WI38 (cell line): ENCODE data around the gene MRPS2.

Experiments
- H3K4me3 ChIP-seq: 2 replicates; pipeline ENCODE4 v1.5.1; 2011; ENCODE audit warnings: low read depth, mild to moderate bottlenecking, control low read depth, low read length
- CTCF ChIP-seq: IDR thresholded peaks from 2 replicates; pipeline ENCODE4 v1.5.1; 2012; ENCODE audit warnings: low read depth, mild to moderate bottlenecking, control low read depth, low read length

Gene MRPS2

DNA sequence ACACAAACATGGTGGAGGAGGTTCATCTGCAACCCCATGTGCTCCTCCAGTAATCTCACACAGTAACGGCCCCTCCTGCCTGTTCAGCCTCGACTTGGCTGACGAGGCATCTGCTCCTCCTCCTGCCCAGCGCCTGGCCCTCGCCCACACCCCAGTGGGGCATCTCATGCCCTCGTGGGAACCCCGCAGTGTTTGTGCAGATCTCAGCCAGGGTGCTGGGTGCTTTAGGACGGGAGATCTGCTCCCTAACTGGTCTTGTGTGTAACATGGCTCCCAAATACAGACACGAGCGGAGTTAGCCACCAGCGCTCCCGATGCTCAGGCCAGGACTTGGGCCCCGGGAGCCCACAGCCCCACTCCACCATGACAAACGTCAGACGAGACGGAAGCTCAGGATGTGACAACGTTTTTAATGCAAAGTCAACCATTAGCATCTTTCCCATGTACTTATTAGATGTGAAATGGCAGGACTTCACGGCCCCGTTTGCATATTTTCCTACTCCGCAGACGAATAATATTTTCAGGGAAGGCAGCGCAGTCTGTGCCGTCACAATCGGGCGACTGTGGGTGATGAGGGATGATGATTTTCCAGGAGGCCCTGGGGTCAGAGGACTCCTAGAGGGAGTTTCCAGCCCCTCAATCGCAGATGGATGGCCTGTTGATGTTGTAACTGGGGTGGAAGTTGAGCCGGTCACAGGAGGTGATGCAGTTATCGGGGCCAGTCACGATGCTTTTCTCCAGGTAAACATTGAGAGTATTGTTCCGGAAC, 5.5 kb upstream of the MRPS2 start:
- H3K4me3 ChIP-seq: no peak overlapping the region

GRCh38 chr9:135498381-135499126, 1.9 kb upstream of the MRPS2 start:
- no peak overlapping the region for H3K4me3 ChIP-seq
- TF ChIP-seq CTCF: no peak

More for the DNA sequence above, 5.5 kb upstream of the MRPS2 start:
- TF ChIP-seq CTCF: no peak

DNA sequence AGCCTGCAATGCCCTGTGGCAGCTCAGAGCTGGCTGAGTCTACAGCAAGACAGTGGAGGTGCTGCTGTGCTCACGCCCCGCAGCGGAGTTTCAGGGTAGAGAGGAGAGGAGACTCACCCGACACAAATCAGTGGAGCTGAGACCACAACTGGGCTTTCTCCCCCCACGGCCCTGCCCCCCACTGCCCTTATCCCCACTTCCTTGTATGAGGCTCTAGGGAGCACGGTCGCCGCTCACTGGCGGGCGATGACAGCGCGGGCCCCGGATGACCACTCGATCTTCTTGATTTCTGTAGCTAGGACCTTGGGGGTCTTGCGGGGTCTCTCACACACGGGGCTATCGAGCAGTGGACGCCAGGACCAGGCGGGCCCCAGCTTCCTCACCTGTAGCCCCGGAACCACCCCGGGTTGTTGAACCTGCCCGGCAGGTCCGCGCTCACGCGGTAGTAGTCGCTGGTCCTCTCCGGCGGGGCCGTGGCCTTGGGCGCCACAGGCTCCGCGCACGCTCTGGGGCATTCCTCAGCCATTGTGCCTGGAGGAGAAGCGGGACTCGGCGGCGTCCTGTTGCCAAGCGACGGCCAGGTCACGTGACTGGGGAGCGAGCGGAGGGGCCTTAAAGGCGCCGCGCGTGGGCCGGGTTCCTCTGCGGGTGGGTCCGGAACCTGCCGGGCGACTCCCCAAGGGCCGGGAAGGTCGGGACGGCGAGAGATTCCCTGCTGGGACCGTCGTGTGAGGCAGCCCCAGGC, 984 bp upstream of the MRPS2 start:
- peak overlapping the region; percentile 85 for H3K4me3 ChIP-seq
- no peak for TF ChIP-seq CTCF

GRCh38 chr9:135500071-135500524, 384 bp upstream of the MRPS2 start:
- no peak for TF ChIP-seq CTCF
- H3K4me3 ChIP-seq: peak overlapping the region; percentile 85

GRCh38 chr9:135501261-135502167, 1.0 kb downstream of the MRPS2 start:
- no peak for TF ChIP-seq CTCF
- peak overlapping the region; percentile 85 for H3K4me3 ChIP-seq

GRCh38 chr9:135502168-135502872, 1.8 kb downstream of the MRPS2 start:
- TF ChIP-seq CTCF: no peak
- H3K4me3 ChIP-seq: no peak overlapping the region
